Adrenal gland (tissue), 12 donors: ENCODE measurements around the gene PARP12. TPM values are rescaled to one million over a fixed set of nuclear protein-coding genes. Genes with fewer than 3 reads are reported as not detected.

Experiments used
- DNase-seq, 7 donors: peaks; one replicate each; pipeline ENCODE4 v3.0.0-alpha.2; 2019 to 2020
- H3K27ac ChIP-seq, 5 donors: fragments of 200-600 bp; sonication (generic) in 4 of 5; 1 replicate in 3 of 5; 2 replicates in 2 of 5; pipeline versions ENCODE4 v1.5.1 to v1.8.0; 2016 to 2020; ENCODE audit warnings: mild to moderate bottlenecking in 1 of 5
- H3K27me3 ChIP-seq: fragments of 200-600 bp; 2 replicates; pipeline ENCODE4 v1.8.0; 2021
- H3K36me3 ChIP-seq, 2 donors: fragments of 200-600 bp; replicated peaks in 1 of 2; 1 replicate in 1 of 2; 2 replicates in 1 of 2; pipeline versions ENCODE4 v1.5.1 to v1.8.0; 2018 to 2022
- H3K4me1 ChIP-seq, 2 donors: fragments of 200-600 bp; replicated peaks in 1 of 2; 1 replicate in 1 of 2; 2 replicates in 1 of 2; pipeline versions ENCODE4 v1.5.1 to v1.8.0; 2018 to 2021
- H3K4me3 ChIP-seq, 4 donors: fragments of 200-600 bp; sonication (generic) in 3 of 4; one replicate each; pipeline ENCODE4 v1.5.1; 2016 to 2018
- H3K9me3 ChIP-seq, 3 donors: fragments of 200-600 bp; sonication (generic) in 1 of 3; replicated peaks in 1 of 3; 1 replicate in 2 of 3; 2 replicates in 1 of 3; pipeline versions ENCODE4 v1.5.1 to v1.8.0; 2016 to 2021
- POLR2A ChIP-seq, 2 donors: fragments of 450-650 bp; IDR thresholded peaks; one replicate each; pipeline ENCODE4 v1.6.1; 2017; ENCODE audit warnings: antibody characterized with exemption in 2 of 2, mild to moderate bottlenecking in 2 of 2, moderate library complexity in 1 of 2
- WGBS, 4 donors: extraction: QIAGEN DNeasy Blood & Tissue Kit in 2 of 4; methylation state at CpG; one replicate each; pipeline versions ENCODE4 v1.1.5 to v1.1.7; 2013 to 2017; 5-methylcytosine and 5-hydroxymethylcytosine counted together
- intact Hi-C, 2 donors: fragments of 100-400 bp; cut with DNase I; formaldehyde crosslinking; loops; one replicate each; pipeline versions ENCODE4 v1.14.1 to v1.15.0; 2022 to 2023
- polyA plus RNA-seq, 3 donors: library from polyadenylated mRNA; stranded (reverse); fragments of 200-250 nt in 2 of 3; fragments of 350-450 nt in 1 of 3; fragmentation: Illumina TruSeq in 1 of 3; extraction: RNeasy Lipid Tissue Mini Kit (QIAGEN cat#74804) in 1 of 3; gene quantifications; one replicate each; pipeline ENCODE4 v1.2.3, GENCODE V29; 2013 to 2014
- total RNA-seq, 9 donors: library from RNA; depleted of rRNA in 4 of 9; stranded (reverse); fragments of >200 nt in 4 of 9; fragments of 120-200 nt in 1 of 9; fragmentation: NEBNext Ultra II Directional in 1 of 9; extraction: Animal tissue kit (Norgen Biotek cat#: 25700) in 1 of 9; gene quantifications; one replicate each; pipeline versions ENCODE4 v1.1.0 to v1.2.4, GENCODE V29; 2013 to 2023
- TF ChIP-seq, protein P1 (sequence below), 6 experiments: fragments of 450-650 bp in 4 of 6; fragments of 200-600 bp in 2 of 6; sonication (generic) in 1 of 6; IDR thresholded peaks; 1 replicate in 5 of 6; 2 replicates in 1 of 6; pipeline versions ENCODE4 v1.5.1 to v1.8.0; 2016 to 2021; ENCODE audit warnings: antibody characterized with exemption in 6 of 6, mild to moderate bottlenecking in 2 of 6, moderate library complexity in 1 of 6
- donor health status: healthy with polysubstance abuse.
- donor health status: Bipolar disorder and iron deficiency.
- donor health status: DM: yes; HTN: yes; CAD: no.
- donor health status: DM: no; HTN: no; CAD: no.
- donor health status: DM: no; HTN: no; CAD: no.
- donor health status: DM: yes; HTN: yes; CAD: no.

The PARP12 gene
- total and polyA plus RNA-seq, 12 donors: 11.5 to 49.4 (median 24.1) TPM

DNA sequence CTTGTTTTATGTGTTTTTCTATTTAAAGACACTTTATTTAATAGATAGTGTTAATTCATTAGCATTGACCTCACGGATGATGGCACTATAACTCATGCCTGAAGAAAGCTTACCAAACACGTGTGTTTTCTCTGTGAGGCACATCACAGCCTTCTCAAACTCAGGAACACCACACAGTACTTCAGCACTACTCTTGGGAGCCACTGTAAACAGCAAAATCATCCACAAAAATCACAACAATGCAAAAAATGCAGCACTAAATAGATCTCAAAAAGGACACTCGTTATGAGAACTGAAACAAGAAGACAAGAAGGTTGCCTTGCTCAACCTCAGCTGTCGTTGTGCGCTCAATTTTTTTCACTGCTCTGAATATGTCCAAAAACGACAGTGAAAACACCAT, 12.0 kb upstream of the PARP12 start:
- TF ChIP-seq, protein P1, sequence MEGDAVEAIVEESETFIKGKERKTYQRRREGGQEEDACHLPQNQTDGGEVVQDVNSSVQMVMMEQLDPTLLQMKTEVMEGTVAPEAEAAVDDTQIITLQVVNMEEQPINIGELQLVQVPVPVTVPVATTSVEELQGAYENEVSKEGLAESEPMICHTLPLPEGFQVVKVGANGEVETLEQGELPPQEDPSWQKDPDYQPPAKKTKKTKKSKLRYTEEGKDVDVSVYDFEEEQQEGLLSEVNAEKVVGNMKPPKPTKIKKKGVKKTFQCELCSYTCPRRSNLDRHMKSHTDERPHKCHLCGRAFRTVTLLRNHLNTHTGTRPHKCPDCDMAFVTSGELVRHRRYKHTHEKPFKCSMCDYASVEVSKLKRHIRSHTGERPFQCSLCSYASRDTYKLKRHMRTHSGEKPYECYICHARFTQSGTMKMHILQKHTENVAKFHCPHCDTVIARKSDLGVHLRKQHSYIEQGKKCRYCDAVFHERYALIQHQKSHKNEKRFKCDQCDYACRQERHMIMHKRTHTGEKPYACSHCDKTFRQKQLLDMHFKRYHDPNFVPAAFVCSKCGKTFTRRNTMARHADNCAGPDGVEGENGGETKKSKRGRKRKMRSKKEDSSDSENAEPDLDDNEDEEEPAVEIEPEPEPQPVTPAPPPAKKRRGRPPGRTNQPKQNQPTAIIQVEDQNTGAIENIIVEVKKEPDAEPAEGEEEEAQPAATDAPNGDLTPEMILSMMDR (IDR thresholded peaks at IDR 0.05): no peak
- TF ChIP-seq POLR2A (IDR thresholded peaks at IDR 0.05): no peak
- 66 to 78% (median 70%) methylated on average over 6 of the region's 6 CpGs for WGBS, 4 donors

DNA sequence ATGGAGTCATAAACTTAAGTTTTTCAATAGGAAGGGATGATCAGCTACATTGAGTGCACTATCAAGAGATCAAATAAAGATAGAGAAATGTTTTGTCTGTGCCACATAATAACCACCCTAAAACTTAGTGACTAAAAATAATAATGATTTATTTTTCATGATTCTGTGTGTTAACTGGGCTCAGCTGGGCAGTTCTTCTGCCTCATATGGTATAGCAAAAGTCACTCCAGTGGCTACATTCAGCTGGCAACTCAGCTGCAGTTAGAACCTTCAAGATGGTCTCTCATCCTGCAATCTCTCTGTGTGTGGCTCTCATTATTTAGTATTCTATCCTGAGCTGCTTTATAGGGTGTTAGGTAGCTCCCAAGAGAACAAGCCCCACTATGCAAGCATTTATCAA, 7.8 kb upstream of the PARP12 start:
- Histone ChIP-seq H3K4me1 (no peaks in the 10 kb centered on the region), H3K36me3 (no peaks in the 10 kb centered on the region), H3K4me3 (no peak overlapping the region), H3K9me3 (peaks cover 5 to 13% (median 7%) of the 10 kb centered on the region in 3 donors), H3K27ac (no peak overlapping the region), H3K27me3 (no peaks in the 10 kb centered on the region)
- intact Hi-C loops: loop anchor here in 1 of 2 donors (10.0 kb wide), 1 partner anchor 64 kb away; no protein-coding TSS in a partner anchor
- no peak for DNase-seq
- TF ChIP-seq, protein P1 (IDR thresholded peaks at IDR 0.05): no peak
- TF ChIP-seq POLR2A (IDR thresholded peaks at IDR 0.05): no peak

More for the DNA sequence above, 12.0 kb upstream of the PARP12 start:
- Histone ChIP-seq H3K27ac (no peak overlapping the region), H3K4me1 (peaks cover 0 to 3% of the 10 kb centered on the region in 2 donors), H3K36me3 (no peaks in the 10 kb centered on the region), H3K4me3 (no peak overlapping the region), H3K27me3 (no peaks in the 10 kb centered on the region), H3K9me3 (no peaks in the 10 kb centered on the region)
- intact Hi-C loops: loop anchor here in 1 of 2 donors (10.0 kb wide), 1 partner anchor 60 kb away; no protein-coding TSS in a partner anchor
- DNase-seq: no peak

DNA sequence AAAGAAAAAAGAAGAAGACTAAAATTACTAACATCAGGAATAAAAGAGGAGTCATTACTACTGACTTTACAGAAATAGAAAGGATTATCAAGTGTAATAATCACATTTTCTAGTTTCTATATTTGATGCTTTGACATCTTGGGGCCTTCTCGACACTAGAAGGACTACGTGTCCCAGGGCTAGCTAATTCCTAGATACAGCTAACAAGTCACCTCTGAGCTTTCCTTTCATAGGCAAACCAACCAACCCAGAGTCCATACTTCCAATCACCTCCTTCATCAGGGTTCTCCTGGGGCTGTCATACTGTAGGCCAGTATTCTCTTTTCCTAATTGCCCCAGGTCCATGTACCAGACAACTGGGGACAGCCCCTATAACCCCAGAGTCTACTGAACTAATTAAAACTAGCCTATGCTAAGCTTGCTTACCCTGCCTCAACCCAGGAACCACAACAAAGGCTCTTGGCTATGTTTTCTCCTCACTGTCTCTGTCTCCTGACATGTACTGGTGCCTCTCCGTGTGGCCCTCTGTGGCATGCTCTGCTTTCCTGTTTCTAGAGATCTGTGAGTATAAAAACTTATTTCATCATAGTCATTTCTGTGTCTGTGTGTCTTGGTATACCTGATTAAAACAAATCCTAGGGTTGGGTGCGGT, 6.7 kb upstream of the PARP12 start:
- H3K4me1 ChIP-seq: no peaks in the 10 kb centered on the region
- intact Hi-C loops: no loop called here
- 83 to 94% (median 92%) methylated on average over 4 of the region's 4 CpGs for WGBS, 4 donors
- H3K27me3 ChIP-seq: no peaks in the 10 kb centered on the region
- H3K27ac ChIP-seq: no peak overlapping the region
- DNase-seq: peak in 1 of 7 donors; percentile 18
- H3K36me3 ChIP-seq: no peaks in the 10 kb centered on the region
- H3K9me3 ChIP-seq: peaks cover 5 to 13% (median 7%) of the 10 kb centered on the region in 3 donors
- no peak overlapping the region for H3K4me3 ChIP-seq
- TF ChIP-seq, protein P1 (IDR thresholded peaks at IDR 0.05): no peak
- TF ChIP-seq POLR2A (IDR thresholded peaks at IDR 0.05): no peak

DNA sequence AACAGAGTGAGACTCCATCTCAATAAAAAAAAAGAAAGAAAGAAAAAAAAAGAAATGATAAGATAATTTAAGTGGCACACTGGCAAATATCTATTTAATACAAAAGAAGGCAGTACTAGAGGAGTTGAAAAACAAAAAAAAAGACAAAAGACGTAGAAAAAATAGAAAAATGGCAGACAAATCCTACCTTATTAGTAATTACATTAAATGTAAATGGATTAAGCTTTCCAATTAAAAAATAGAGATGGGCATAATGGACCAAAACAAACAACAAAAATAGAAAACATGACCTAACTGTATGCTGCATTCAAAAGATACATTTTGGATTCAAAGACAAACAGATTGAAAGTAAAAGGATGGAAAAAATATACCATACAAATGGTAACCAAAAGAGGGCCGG, 5.3 kb upstream of the PARP12 start:
- H3K9me3 ChIP-seq: peaks cover 5 to 13% (median 7%) of the 10 kb centered on the region in 3 donors
- intact Hi-C loops: no loop called here

More for the DNA sequence above, 5.3 kb upstream of the PARP12 start:
- no peaks in the 10 kb centered on the region for H3K36me3 ChIP-seq
- no peak for DNase-seq
- H3K4me3 ChIP-seq: no peak overlapping the region
- no peak overlapping the region for H3K27ac ChIP-seq
- H3K4me1 ChIP-seq: no peaks in the 10 kb centered on the region
- no peak for TF ChIP-seq POLR2A (IDR thresholded peaks at IDR 0.05)
- TF ChIP-seq, protein P1 (IDR thresholded peaks at IDR 0.05): no peak
- 44 to 76% (median 62%) methylated on average over 2 of the region's 2 CpGs for WGBS, 4 donors
- H3K27me3 ChIP-seq: no peaks in the 10 kb centered on the region
